ENCODE data around the gene JSRP1.

Gene JSRP1

GRCh38 chr19:2246801-2247361 is 9.3 kb downstream of the JSRP1 start:
- H3K4me1 ChIP-seq (ENCODE audit: control insufficient read depth in 5 of 5, insufficient read depth in 5 of 5, low read length in 5 of 5): peaks cover 0 to 38% (median 27%) of the 10 kb centered on the region in 5 donors
- H3K27me3 ChIP-seq (ENCODE audit: control insufficient read depth in 5 of 5, insufficient read depth in 4 of 5, low read length in 5 of 5): peaks cover 21 to 25% (median 23%) of the 10 kb centered on the region in 5 donors
- H3K4me3 ChIP-seq (ENCODE audit: low read depth in 1 of 5, low read length in 5 of 5): no peak overlapping the region
- no peaks in the 10 kb centered on the region for H3K9me3 ChIP-seq (ENCODE audit: control insufficient read depth in 5 of 5, low read length in 5 of 5)
- no peak overlapping the region for H3K9ac ChIP-seq (ENCODE audit: low read length in 5 of 5)
- H3K27ac ChIP-seq (ENCODE audit: low read depth, low read length): no peak overlapping the region
- H3K36me3 ChIP-seq (ENCODE audit: control insufficient read depth in 5 of 5, insufficient read depth in 5 of 5, low read length in 5 of 5): peaks cover 0 to 63% (median 57%) of the 10 kb centered on the region in 5 donors

- H3K9ac ChIP-seq (ENCODE audit: low read length in 5 of 5): no peak overlapping the region
- H3K4me3 ChIP-seq (ENCODE audit: low read depth in 1 of 5, low read length in 5 of 5): no peak overlapping the region
- peaks cover under 1 to 39% (median 31%) of the 10 kb centered on the region in 5 donors for H3K4me1 ChIP-seq (ENCODE audit: control insufficient read depth in 5 of 5, insufficient read depth in 5 of 5, low read length in 5 of 5)
- no peaks in the 10 kb centered on the region for H3K9me3 ChIP-seq (ENCODE audit: control insufficient read depth in 5 of 5, low read length in 5 of 5)
- H3K27ac ChIP-seq (ENCODE audit: low read depth, low read length): no peak overlapping the region
- H3K27me3 ChIP-seq (ENCODE audit: control insufficient read depth in 5 of 5, insufficient read depth in 4 of 5, low read length in 5 of 5): peaks cover 14 to 18% (median 16%) of the 10 kb centered on the region in 5 donors
- H3K36me3 ChIP-seq (ENCODE audit: control insufficient read depth in 5 of 5, insufficient read depth in 5 of 5, low read length in 5 of 5): peaks cover 0 to 64% (median 60%) of the 10 kb centered on the region in 5 donors
Measured at GRCh38 chr19:2246014-2246620, 10.1 kb downstream of the JSRP1 start.

- Histone ChIP-seq H3K9ac (ENCODE audit: low read length in 5 of 5) (no peak overlapping the region), H3K27me3 (ENCODE audit: control insufficient read depth in 5 of 5, insufficient read depth in 4 of 5, low read length in 5 of 5) (peaks cover 8 to 10% (median 8%) of the 10 kb centered on the region in 5 donors), H3K27ac (ENCODE audit: low read depth, low read length) (no peak overlapping the region), H3K36me3 (ENCODE audit: control insufficient read depth in 5 of 5, insufficient read depth in 5 of 5, low read length in 5 of 5) (peaks cover 0 to 69% (median 60%) of the 10 kb centered on the region in 5 donors), H3K9me3 (ENCODE audit: control insufficient read depth in 5 of 5, low read length in 5 of 5) (no peaks in the 10 kb centered on the region), H3K4me1 (ENCODE audit: control insufficient read depth in 5 of 5, insufficient read depth in 5 of 5, low read length in 5 of 5) (peaks cover 6 to 40% (median 32%) of the 10 kb centered on the region in 5 donors), H3K4me3 (ENCODE audit: low read depth in 1 of 5, low read length in 5 of 5) (no peak overlapping the region)
Measured at GRCh38 chr19:2245273-2245672, 10.9 kb downstream of the JSRP1 start.

- H3K4me3 ChIP-seq (ENCODE audit: low read depth in 1 of 5, low read length in 5 of 5): no peak overlapping the region
- peaks cover 7 to 45% (median 35%) of the 10 kb centered on the region in 5 donors for H3K4me1 ChIP-seq (ENCODE audit: control insufficient read depth in 5 of 5, insufficient read depth in 5 of 5, low read length in 5 of 5)
- H3K9me3 ChIP-seq (ENCODE audit: control insufficient read depth in 5 of 5, low read length in 5 of 5): no peaks in the 10 kb centered on the region
- no peak overlapping the region for H3K9ac ChIP-seq (ENCODE audit: low read length in 5 of 5)
- H3K27me3 ChIP-seq (ENCODE audit: control insufficient read depth in 5 of 5, insufficient read depth in 4 of 5, low read length in 5 of 5): peaks cover 0 to 2% (median 2%) of the 10 kb centered on the region in 5 donors
- no peak overlapping the region for H3K27ac ChIP-seq (ENCODE audit: low read depth, low read length)
- peaks cover 0 to 69% (median 60%) of the 10 kb centered on the region in 5 donors for H3K36me3 ChIP-seq (ENCODE audit: control insufficient read depth in 5 of 5, insufficient read depth in 5 of 5, low read length in 5 of 5)
Measured at GRCh38 chr19:2244486-2244885, 11.7 kb downstream of the JSRP1 start.

GRCh38 chr19:2244125-2244411 is 12.1 kb downstream of the JSRP1 start:
- H3K4me1 ChIP-seq (ENCODE audit: control insufficient read depth in 5 of 5, insufficient read depth in 5 of 5, low read length in 5 of 5): peaks cover 7 to 49% (median 39%) of the 10 kb centered on the region in 5 donors
- H3K27me3 ChIP-seq (ENCODE audit: control insufficient read depth in 5 of 5, insufficient read depth in 4 of 5, low read length in 5 of 5): peaks cover 0 to 2% (median 0%) of the 10 kb centered on the region in 5 donors
- no peak overlapping the region for H3K4me3 ChIP-seq (ENCODE audit: low read depth in 1 of 5, low read length in 5 of 5)
- no peak overlapping the region for H3K27ac ChIP-seq (ENCODE audit: low read depth, low read length)
- H3K36me3 ChIP-seq (ENCODE audit: control insufficient read depth in 5 of 5, insufficient read depth in 5 of 5, low read length in 5 of 5): peaks cover 0 to 69% (median 60%) of the 10 kb centered on the region in 5 donors
- no peak overlapping the region for H3K9ac ChIP-seq (ENCODE audit: low read length in 5 of 5)
- no peaks in the 10 kb centered on the region for H3K9me3 ChIP-seq (ENCODE audit: control insufficient read depth in 5 of 5, low read length in 5 of 5)

- H3K27me3 ChIP-seq (ENCODE audit: control insufficient read depth in 5 of 5, insufficient read depth in 4 of 5, low read length in 5 of 5): peaks cover 0 to 2% (median 0%) of the 10 kb centered on the region in 5 donors
- no peaks in the 10 kb centered on the region for H3K9me3 ChIP-seq (ENCODE audit: control insufficient read depth in 5 of 5, low read length in 5 of 5)
- no peak overlapping the region for H3K9ac ChIP-seq (ENCODE audit: low read length in 5 of 5)
- H3K27ac ChIP-seq (ENCODE audit: low read depth, low read length): no peak overlapping the region
- H3K4me3 ChIP-seq (ENCODE audit: low read depth in 1 of 5, low read length in 5 of 5): no peak overlapping the region
- H3K4me1 ChIP-seq (ENCODE audit: control insufficient read depth in 5 of 5, insufficient read depth in 5 of 5, low read length in 5 of 5): peaks cover 7 to 55% (median 45%) of the 10 kb centered on the region in 5 donors
- peaks cover 0 to 64% (median 57%) of the 10 kb centered on the region in 5 donors for H3K36me3 ChIP-seq (ENCODE audit: control insufficient read depth in 5 of 5, insufficient read depth in 5 of 5, low read length in 5 of 5)
Measured at GRCh38 chr19:2243274-2244124, 12.7 kb downstream of the JSRP1 start.

GRCh38 chr19:2242816-2243215 is 13.4 kb downstream of the JSRP1 start:
- Histone ChIP-seq H3K9ac (ENCODE audit: low read length in 5 of 5) (no peak overlapping the region), H3K27ac (ENCODE audit: low read depth, low read length) (no peak overlapping the region), H3K36me3 (ENCODE audit: control insufficient read depth in 5 of 5, insufficient read depth in 5 of 5, low read length in 5 of 5) (peaks cover 0 to 59% (median 55%) of the 10 kb centered on the region in 5 donors), H3K4me3 (ENCODE audit: low read depth in 1 of 5, low read length in 5 of 5) (no peak overlapping the region), H3K27me3 (ENCODE audit: control insufficient read depth in 5 of 5, insufficient read depth in 4 of 5, low read length in 5 of 5) (peaks cover 0 to 2% (median 0%) of the 10 kb centered on the region in 5 donors), H3K4me1 (ENCODE audit: control insufficient read depth in 5 of 5, insufficient read depth in 5 of 5, low read length in 5 of 5) (peaks cover 7 to 62% (median 51%) of the 10 kb centered on the region in 5 donors), H3K9me3 (ENCODE audit: control insufficient read depth in 5 of 5, low read length in 5 of 5) (no peaks in the 10 kb centered on the region)

- Histone ChIP-seq H3K9me3 (ENCODE audit: control insufficient read depth in 5 of 5, low read length in 5 of 5) (no peaks in the 10 kb centered on the region), H3K36me3 (ENCODE audit: control insufficient read depth in 5 of 5, insufficient read depth in 5 of 5, low read length in 5 of 5) (peaks cover 0 to 52% (median 49%) of the 10 kb centered on the region in 5 donors), H3K27me3 (ENCODE audit: control insufficient read depth in 5 of 5, insufficient read depth in 4 of 5, low read length in 5 of 5) (no peaks in the 10 kb centered on the region), H3K27ac (ENCODE audit: low read depth, low read length) (no peak overlapping the region), H3K4me3 (ENCODE audit: low read depth in 1 of 5, low read length in 5 of 5) (no peak overlapping the region), H3K4me1 (ENCODE audit: control insufficient read depth in 5 of 5, insufficient read depth in 5 of 5, low read length in 5 of 5) (peaks cover 11 to 64% (median 56%) of the 10 kb centered on the region in 5 donors), H3K9ac (ENCODE audit: low read length in 5 of 5) (no peak overlapping the region)
Measured at GRCh38 chr19:2242092-2242537, 14.1 kb downstream of the JSRP1 start.

GRCh38 chr19:2240881-2241760 is 15.1 kb downstream of the JSRP1 start:
- H3K4me3 ChIP-seq (ENCODE audit: low read depth in 1 of 5, low read length in 5 of 5): peak overlapping the region in 2 of 5 donors; percentile 45 to 59
- H3K36me3 ChIP-seq (ENCODE audit: control insufficient read depth in 5 of 5, insufficient read depth in 5 of 5, low read length in 5 of 5): peaks cover 0 to 42% (median 39%) of the 10 kb centered on the region in 5 donors
- H3K9ac ChIP-seq (ENCODE audit: low read length in 5 of 5): peak overlapping the region; percentile 21 to 83 (median 46)
- H3K27me3 ChIP-seq (ENCODE audit: control insufficient read depth in 5 of 5, insufficient read depth in 4 of 5, low read length in 5 of 5): no peaks in the 10 kb centered on the region
- H3K9me3 ChIP-seq (ENCODE audit: control insufficient read depth in 5 of 5, low read length in 5 of 5): no peaks in the 10 kb centered on the region
- no peak overlapping the region for H3K27ac ChIP-seq (ENCODE audit: low read depth, low read length)
- H3K4me1 ChIP-seq (ENCODE audit: control insufficient read depth in 5 of 5, insufficient read depth in 5 of 5, low read length in 5 of 5): peaks cover 11 to 62% (median 55%) of the 10 kb centered on the region in 5 donors
